ENCODE measurements around the gene NUBPL. TPM values are rescaled to one million over a fixed set of nuclear protein-coding genes. Genes with fewer than 3 reads are reported as not detected.

Gene NUBPL
- total RNA-seq, 8 experiments from 2014 or later: 8.8 to 18.2 (median 10.7) TPM

Other genes with a start within 250 kb of the NUBPL start
- gene HEATR5A, start 140.9 kb upstream of the NUBPL start, total RNA-seq: 10 to 100 TPM in 7 of 8 experiments, 1 to 10 TPM in 1; 9.2 to 54.6 (median 22.9) TPM
- gene DTD2, start 103.9 kb upstream of the NUBPL start, total RNA-seq: 10 to 100 TPM; 16.1 to 29.3 (median 23.3) TPM
- under 1 TPM in 1 of 8 experiments, not detected in 7; 0.62 TPM for gene GPR33, start 73.4 kb upstream of the NUBPL start, total RNA-seq